Brain microvascular endothelial cell (primary cell): ENCODE results near the gene ARHGEF17.

Experiments
- DNase-seq: peaks from one replicate; pipeline ENCODE4 v3.0.0-alpha.2; 2020
- H3K27ac ChIP-seq: fragments of 250-450 bp; sonication (Bioruptor Pico); 2 replicates; pipeline ENCODE4 v1.5.1; 2020; ENCODE audit warnings: mild to moderate bottlenecking, moderate library complexity
- H3K27me3 ChIP-seq: fragments of 250-450 bp; sonication (Bioruptor Pico); replicated peaks from 2 replicates; pipeline ENCODE4 v1.5.1; 2020; ENCODE audit warnings: mild to moderate bottlenecking
- H3K36me3 ChIP-seq: fragments of 250-450 bp; sonication (Bioruptor Pico); replicated peaks from 2 replicates; pipeline ENCODE4 v1.5.1; 2020; ENCODE audit warnings: mild to moderate bottlenecking
- H3K4me3 ChIP-seq: 2 replicates; pipeline ENCODE4 v1.5.1; 2011; ENCODE audit warnings: low read depth, mild to moderate bottlenecking, control low read depth, low read length, moderate library complexity
- in situ Hi-C: cut with HindIII; loops from 2 replicates; pipeline ENCODE4 v1.10.0; 2017; ENCODE audit warnings: low sequenced_read_pairs, low pct_ligation_motif_present
- TF ChIP-seq, protein P1 (sequence below): IDR thresholded peaks from 2 replicates; pipeline ENCODE4 v1.5.1; 2011; ENCODE audit warnings: low read depth, mild to moderate bottlenecking, moderate library complexity, low read length, control low read depth, inconsistent platforms; ENCODE audit errors: missing control alignments

ARHGEF17 gene

DNA sequence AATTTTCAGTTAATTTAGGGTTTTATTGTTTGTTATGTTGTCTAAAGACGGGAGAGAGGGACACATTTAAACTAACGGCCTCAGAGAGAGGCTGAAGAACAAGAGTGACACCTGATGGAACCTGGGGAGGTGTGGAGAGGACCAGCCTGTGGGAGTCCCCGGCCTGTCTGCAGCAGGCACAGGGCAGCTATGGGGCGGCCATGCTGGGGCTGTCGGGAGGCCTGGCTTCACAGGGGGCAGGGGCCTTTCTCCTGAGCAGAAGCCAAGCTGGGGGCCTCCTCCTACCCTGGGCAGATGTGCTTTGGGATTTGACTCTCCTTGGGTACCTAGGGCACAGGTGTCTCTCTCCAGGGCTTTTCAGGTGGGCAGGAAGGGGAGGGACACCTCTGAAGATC is 90.1 kb downstream of the ARHGEF17 start:
- Histone ChIP-seq H3K4me3 (no peak overlapping the region), H3K36me3 (peaks cover 12% of the 10 kb centered on the region)

DNA sequence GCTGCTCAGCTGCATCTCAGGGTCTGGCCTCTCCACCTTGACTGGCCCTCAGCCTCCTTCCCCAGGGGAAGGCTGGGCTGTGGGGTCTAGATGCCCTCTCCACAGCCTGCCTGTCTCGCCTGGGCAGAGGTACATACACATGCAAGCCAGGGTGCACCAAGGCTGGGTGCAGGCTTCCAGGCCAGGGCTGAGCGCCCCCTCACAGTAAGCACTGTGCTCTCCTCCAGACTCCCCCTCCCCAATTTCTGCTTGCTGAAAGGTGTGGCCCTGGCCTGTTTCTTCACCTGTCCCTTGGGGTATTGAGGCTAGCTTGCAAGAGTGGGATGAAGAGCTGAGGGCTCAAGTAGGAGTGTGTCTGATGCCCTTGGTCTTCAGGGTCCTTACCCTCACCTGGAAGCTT is 90.6 kb downstream of the ARHGEF17 start:
- in situ Hi-C loops = no loop called here
- Histone ChIP-seq H3K36me3 (peaks cover 12% of the 10 kb centered on the region), H3K27ac (no peak overlapping the region), H3K4me3 (no peak overlapping the region), H3K27me3 (no peaks in the 10 kb centered on the region)
- TF ChIP-seq, protein P1, sequence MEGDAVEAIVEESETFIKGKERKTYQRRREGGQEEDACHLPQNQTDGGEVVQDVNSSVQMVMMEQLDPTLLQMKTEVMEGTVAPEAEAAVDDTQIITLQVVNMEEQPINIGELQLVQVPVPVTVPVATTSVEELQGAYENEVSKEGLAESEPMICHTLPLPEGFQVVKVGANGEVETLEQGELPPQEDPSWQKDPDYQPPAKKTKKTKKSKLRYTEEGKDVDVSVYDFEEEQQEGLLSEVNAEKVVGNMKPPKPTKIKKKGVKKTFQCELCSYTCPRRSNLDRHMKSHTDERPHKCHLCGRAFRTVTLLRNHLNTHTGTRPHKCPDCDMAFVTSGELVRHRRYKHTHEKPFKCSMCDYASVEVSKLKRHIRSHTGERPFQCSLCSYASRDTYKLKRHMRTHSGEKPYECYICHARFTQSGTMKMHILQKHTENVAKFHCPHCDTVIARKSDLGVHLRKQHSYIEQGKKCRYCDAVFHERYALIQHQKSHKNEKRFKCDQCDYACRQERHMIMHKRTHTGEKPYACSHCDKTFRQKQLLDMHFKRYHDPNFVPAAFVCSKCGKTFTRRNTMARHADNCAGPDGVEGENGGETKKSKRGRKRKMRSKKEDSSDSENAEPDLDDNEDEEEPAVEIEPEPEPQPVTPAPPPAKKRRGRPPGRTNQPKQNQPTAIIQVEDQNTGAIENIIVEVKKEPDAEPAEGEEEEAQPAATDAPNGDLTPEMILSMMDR = no peak
- no peak for DNase-seq

More for the DNA sequence above, 90.1 kb downstream of the ARHGEF17 start:
- TF ChIP-seq, protein P1 = no peak
- Histone ChIP-seq H3K27ac (no peak overlapping the region), H3K27me3 (no peaks in the 10 kb centered on the region)
- in situ Hi-C loops = no loop called here
- no peak for DNase-seq

DNA sequence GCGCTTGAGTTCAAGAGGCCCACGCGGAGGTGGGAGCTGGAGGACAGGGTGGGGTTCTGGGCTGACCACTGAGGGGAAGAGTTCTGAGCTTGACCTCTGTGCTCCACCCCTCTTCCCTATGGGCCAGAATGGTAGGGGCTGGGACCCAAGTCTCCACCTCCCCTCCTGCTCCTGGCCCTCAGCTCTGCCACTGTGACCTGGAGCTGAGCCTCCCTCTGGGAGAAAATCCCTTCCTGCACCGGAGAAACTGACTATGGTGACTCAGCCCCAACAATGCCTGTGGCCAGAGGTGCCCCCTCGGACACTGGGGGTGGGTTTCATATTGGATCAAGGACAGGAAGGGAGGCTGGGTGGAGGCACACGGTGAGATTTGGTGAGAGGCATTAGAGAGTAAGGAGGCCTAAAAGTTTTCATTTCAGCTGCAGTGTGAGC is 91.1 kb downstream of the ARHGEF17 start:
- Histone ChIP-seq H3K36me3 (peaks cover 12% of the 10 kb centered on the region), H3K27ac (no peak overlapping the region), H3K4me3 (no peak overlapping the region), H3K27me3 (no peaks in the 10 kb centered on the region)
- DNase-seq = peak; percentile 26
- in situ Hi-C loops = no loop called here
- TF ChIP-seq, protein P1 = no peak

DNA sequence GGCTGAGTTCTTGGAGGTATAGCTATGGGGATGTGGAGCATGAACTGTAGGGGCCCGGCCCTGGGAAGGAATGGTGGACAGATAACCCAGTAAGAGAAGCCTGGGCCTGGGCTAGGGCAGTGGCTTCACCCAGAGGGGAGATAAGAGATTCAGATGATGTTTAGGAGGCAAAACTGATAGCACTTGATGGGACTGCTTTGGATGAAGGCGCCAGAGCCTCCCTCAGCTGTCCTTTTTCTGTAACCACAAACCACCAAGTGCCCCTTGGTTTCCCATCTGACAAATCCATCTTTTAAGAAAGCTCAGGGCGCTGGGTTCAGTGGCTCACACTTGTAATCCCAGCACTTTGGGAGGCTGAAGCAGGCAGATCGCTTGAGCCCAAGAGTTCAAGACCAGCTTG is 91.6 kb downstream of the ARHGEF17 start:
- no peak overlapping the region for H3K27ac ChIP-seq
- H3K27me3 ChIP-seq = no peaks in the 10 kb centered on the region
- no peak overlapping the region for H3K4me3 ChIP-seq
- H3K36me3 ChIP-seq = peaks cover 7% of the 10 kb centered on the region
- DNase-seq = no peak
- TF ChIP-seq, protein P1 = no peak
- in situ Hi-C loops = no loop called here

DNA sequence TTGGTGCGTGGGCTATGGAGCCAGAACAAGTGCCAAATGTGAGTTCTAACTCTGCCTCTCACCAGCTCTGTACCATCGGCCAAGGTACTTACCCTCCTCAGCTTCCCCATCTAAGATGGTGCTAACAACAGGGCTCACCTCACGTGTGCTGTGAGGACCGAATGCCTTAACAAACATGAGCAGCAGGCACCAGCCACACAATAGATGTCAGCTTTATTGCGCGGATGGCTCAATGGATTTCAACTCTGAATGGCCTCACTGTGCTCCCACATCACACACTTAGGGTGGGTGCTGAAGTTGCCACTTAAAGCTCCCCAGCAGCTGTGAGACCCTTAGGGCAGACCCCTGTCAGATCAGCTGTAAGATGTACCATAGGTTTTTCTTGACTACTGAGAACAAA is 92.2 kb downstream of the ARHGEF17 start:
- TF ChIP-seq, protein P1 = no peak
- Histone ChIP-seq H3K36me3 (peaks cover 1% of the 10 kb centered on the region), H3K4me3 (no peak overlapping the region), H3K27me3 (no peaks in the 10 kb centered on the region), H3K27ac (no peak overlapping the region)
- no peak for DNase-seq
- in situ Hi-C loops = no loop called here

DNA sequence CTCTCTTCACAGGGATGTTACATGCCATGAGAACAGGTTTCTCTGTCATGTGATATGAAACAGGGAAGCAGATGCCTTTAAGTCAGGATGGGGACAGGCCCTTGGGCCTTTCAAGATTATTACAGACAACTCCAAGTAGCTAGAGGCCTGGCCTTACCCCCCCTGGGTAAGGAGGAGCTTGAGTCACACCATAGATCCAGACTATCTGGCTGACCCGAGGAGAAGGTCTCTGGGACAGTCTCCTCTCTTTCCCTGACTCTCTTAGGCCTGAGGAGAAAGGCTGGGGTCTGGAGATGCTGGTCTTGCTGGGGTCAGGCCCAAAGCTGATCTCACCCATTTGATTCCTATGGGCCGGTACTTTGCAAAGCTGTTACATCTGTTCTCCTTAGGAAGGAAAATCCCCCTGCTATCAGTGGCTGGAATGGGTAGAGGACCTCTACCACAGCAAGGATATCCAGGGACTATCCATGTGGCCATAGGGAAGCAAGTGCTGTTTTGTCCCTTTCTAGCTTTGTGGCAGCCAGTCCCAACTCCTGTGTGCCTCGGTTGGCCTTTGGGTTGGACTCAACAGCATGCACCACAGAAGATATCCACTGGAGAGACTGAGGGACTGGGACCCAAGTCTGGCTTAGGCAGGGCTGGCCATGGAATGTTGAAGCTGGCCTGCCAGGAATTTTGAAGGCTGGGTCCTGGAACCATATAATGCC is 93.3 kb downstream of the ARHGEF17 start:
- H3K4me3 ChIP-seq = no peak overlapping the region
- peak; percentile 32 for DNase-seq
- no peaks in the 10 kb centered on the region for H3K27me3 ChIP-seq
- TF ChIP-seq, protein P1 = no peak
- peaks cover 2% of the 10 kb centered on the region for H3K36me3 ChIP-seq
- in situ Hi-C loops = no loop called here
- H3K27ac ChIP-seq = no peak overlapping the region
